Esophagus muscularis mucosa (tissue), 4 donors: ENCODE results near the gene HBA2. TPM values are rescaled to one million over a fixed set of nuclear protein-coding genes. Genes with fewer than 3 reads are reported as not detected.

ENCODE experiments used
- DNase-seq: peaks from one replicate; pipeline ENCODE4 v3.0.0-alpha.2; 2017; ENCODE audit errors: extremely low spot score
- H3K27ac ChIP-seq, 4 donors: fragments of 200-600 bp; sonication (generic); replicated peaks in 1 of 4; 1 replicate in 3 of 4; 2 replicates in 1 of 4; pipeline ENCODE4 v1.5.1; 2016 to 2019; ENCODE audit warnings: mild to moderate bottlenecking in 1 of 4
- H3K27me3 ChIP-seq, 4 donors: fragments of 200-600 bp; sonication (generic); one replicate each; pipeline versions ENCODE4 v1.5.1 to v1.6.0; 2016 to 2019
- H3K36me3 ChIP-seq, 4 donors: fragments of 200-600 bp; sonication (generic); one replicate each; pipeline ENCODE4 v1.5.1; 2016 to 2019
- H3K4me1 ChIP-seq, 4 donors: fragments of 200-600 bp; sonication (generic); one replicate each; pipeline ENCODE4 v1.5.1; 2016 to 2019
- H3K4me3 ChIP-seq, 4 donors: fragments of 200-600 bp; sonication (generic); 1 replicate in 2 of 4; 2 replicates in 2 of 4; pipeline ENCODE4 v1.5.1; 2016 to 2019; ENCODE audit warnings: mild to moderate bottlenecking in 4 of 4, moderate library complexity in 1 of 4
- H3K9me3 ChIP-seq, 4 donors: fragments of 200-600 bp; sonication (generic); 1 replicate in 3 of 4; 2 replicates in 1 of 4; pipeline ENCODE4 v1.5.1; 2016 to 2019
- CTCF ChIP-seq, 3 experiments: fragments of 200-600 bp in 2 of 3; fragments of 450-650 bp in 1 of 3; sonication (generic) in 2 of 3; IDR thresholded peaks; one replicate each; pipeline ENCODE4 v1.5.1; 2017 to 2019; ENCODE audit warnings: antibody characterized with exemption in 3 of 3, mild to moderate bottlenecking in 2 of 3, moderate library complexity in 1 of 3
- EP300 ChIP-seq: sonication (generic); formaldehyde crosslinking; IDR thresholded peaks from one replicate; pipeline ENCODE4 v1.6.1; 2017; ENCODE audit warnings: antibody characterized with exemption
- POLR2A ChIP-seq: fragments of 450-650 bp; IDR thresholded peaks from one replicate; pipeline ENCODE4 v1.6.1; 2017; ENCODE audit warnings: antibody characterized with exemption, moderate library complexity, mild to moderate bottlenecking, low read depth
- POLR2AphosphoS5 ChIP-seq, 2 donors: sonication (generic); formaldehyde crosslinking; IDR thresholded peaks; one replicate each; pipeline ENCODE4 v1.6.1; 2017; ENCODE audit warnings: antibody characterized with exemption in 2 of 2
- WGBS: methylation state at CpG from one replicate; pipeline ENCODE4 v1.1.5; 2018; 5-methylcytosine and 5-hydroxymethylcytosine counted together
- intact Hi-C: fragments of 100-400 bp; cut with DNase I; formaldehyde crosslinking; loops from one replicate; pipeline ENCODE4 v1.15.1; 2023
- total RNA-seq, 4 donors: library from RNA; depleted of rRNA; stranded (reverse); fragments of >200 nt; gene quantifications; one replicate each; pipeline versions ENCODE4 v1.1.0 to v1.2.1, GENCODE V29; 2016

HBA2 gene
- total RNA-seq, 4 donors from 2014 or later: 1.7 to 1,686 (median 156) TPM

GRCh38 chr16:142405-142967 lies 30.2 kb upstream of the HBA2 start:
- WGBS: 76% methylated on average over 12 of the region's 12 CpGs
- H3K4me1 ChIP-seq: peaks cover 3 to 12% (median 8%) of the 10 kb centered on the region in 4 donors
- DNase-seq: no peak
- no peak overlapping the region for H3K4me3 ChIP-seq
- H3K36me3 ChIP-seq: no peaks in the 10 kb centered on the region
- H3K27me3 ChIP-seq: peaks cover 0 to 32% (median 2%) of the 10 kb centered on the region in 4 donors
- no peak for TF ChIP-seq EP300
- TF ChIP-seq CTCF (IDR thresholded peaks at IDR 0.05): no peak
- TF ChIP-seq POLR2AphosphoS5 (IDR thresholded peaks at IDR 0.05): no peak
- TF ChIP-seq POLR2A: no peak
- no peaks in the 10 kb centered on the region for H3K9me3 ChIP-seq
- intact Hi-C loops: no loop called here
- H3K27ac ChIP-seq: no peak overlapping the region

GRCh38 chr16:143047-143446 lies 29.6 kb upstream of the HBA2 start:
- intact Hi-C loops: no loop called here
- Histone ChIP-seq H3K4me3 (no peak overlapping the region), H3K27me3 (peaks cover 0 to 36% (median 2%) of the 10 kb centered on the region in 4 donors), H3K36me3 (no peaks in the 10 kb centered on the region), H3K27ac (no peak overlapping the region), H3K9me3 (no peaks in the 10 kb centered on the region), H3K4me1 (peaks cover 0 to 8% (median 3%) of the 10 kb centered on the region in 4 donors)
- no peak for DNase-seq
- no peak for TF ChIP-seq POLR2AphosphoS5 (IDR thresholded peaks at IDR 0.05)
- TF ChIP-seq EP300: no peak
- no peak for TF ChIP-seq CTCF (IDR thresholded peaks at IDR 0.05)
- TF ChIP-seq POLR2A: no peak
- WGBS: 84% methylated on average over 6 of the region's 6 CpGs

- DNase-seq: no peak
- H3K27ac ChIP-seq: no peak overlapping the region
- H3K36me3 ChIP-seq: no peaks in the 10 kb centered on the region
- intact Hi-C loops: no loop called here
- 73% methylated on average over 6 of the region's 6 CpGs for WGBS
- no peaks in the 10 kb centered on the region for H3K9me3 ChIP-seq
- TF ChIP-seq POLR2AphosphoS5 (IDR thresholded peaks at IDR 0.05) (no peak), CTCF (IDR thresholded peaks at IDR 0.05) (no peak), POLR2A (no peak), EP300 (no peak)
- H3K4me3 ChIP-seq: no peak overlapping the region
- peaks cover 0 to 40% (median 2%) of the 10 kb centered on the region in 4 donors for H3K27me3 ChIP-seq
- H3K4me1 ChIP-seq: peaks cover 0 to 8% (median 3%) of the 10 kb centered on the region in 4 donors
Measured at GRCh38 chr16:143456-143855, 29.2 kb upstream of the HBA2 start.

- Histone ChIP-seq H3K4me3 (no peak overlapping the region), H3K4me1 (no peaks in the 10 kb centered on the region), H3K27me3 (peaks cover 0 to 48% (median 3%) of the 10 kb centered on the region in 4 donors), H3K9me3 (no peaks in the 10 kb centered on the region), H3K36me3 (no peaks in the 10 kb centered on the region), H3K27ac (no peak overlapping the region)
- TF ChIP-seq CTCF (IDR thresholded peaks at IDR 0.05) (no peak), POLR2AphosphoS5 (IDR thresholded peaks at IDR 0.05) (no peak)
- WGBS: 86% methylated on average over 14 of the region's 14 CpGs
- intact Hi-C loops: no loop called here
- DNase-seq: no peak
Measured at GRCh38 chr16:144797-145252, 27.9 kb upstream of the HBA2 start.

GRCh38 chr16:146646-147045 lies 26.0 kb upstream of the HBA2 start:
- no peak for TF ChIP-seq EP300
- no peak for TF ChIP-seq POLR2A
- no peak for TF ChIP-seq POLR2AphosphoS5 (IDR thresholded peaks at IDR 0.05)
- no peak for TF ChIP-seq CTCF (IDR thresholded peaks at IDR 0.05)
- 83% methylated on average over 2 of the region's 2 CpGs for WGBS
- no peaks in the 10 kb centered on the region for H3K4me1 ChIP-seq
- H3K9me3 ChIP-seq: no peaks in the 10 kb centered on the region
- H3K27me3 ChIP-seq: peaks cover 3 to 58% (median 3%) of the 10 kb centered on the region in 4 donors
- no peak overlapping the region for H3K4me3 ChIP-seq
- intact Hi-C loops: no loop called here
- DNase-seq: no peak
- H3K36me3 ChIP-seq: no peaks in the 10 kb centered on the region
- no peak overlapping the region for H3K27ac ChIP-seq
